ENCODE results near the gene CCDC3.

DNA sequence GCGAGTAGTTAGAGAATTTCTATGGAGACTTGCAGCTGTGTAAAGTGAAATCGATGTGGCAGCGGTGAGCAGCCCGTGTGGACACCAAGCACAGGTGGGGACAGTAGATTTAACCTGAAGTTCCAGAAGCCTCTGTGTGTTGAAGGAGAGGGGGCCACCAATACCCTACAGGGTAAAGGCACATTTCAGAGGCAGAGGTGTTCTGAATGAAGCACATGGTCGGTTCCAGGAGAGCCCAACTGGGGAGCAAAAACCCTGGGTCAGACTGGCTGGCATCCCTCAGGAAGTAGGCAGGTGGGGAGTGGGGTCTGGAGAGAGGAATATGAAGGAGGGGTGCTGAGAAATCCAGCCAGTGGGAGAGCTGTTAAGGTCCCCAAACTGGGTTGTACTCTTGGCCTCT, 76.6 kb downstream of the CCDC3 start:
- TF ChIP-seq POLR2AphosphoS5 (IDR thresholded peaks at IDR 0.05; ENCODE audit: low read depth) (no peak), GABPA (IDR thresholded peaks at IDR 0.05; ENCODE audit: low read depth) (no peak), SPI1 (IDR thresholded peaks at IDR 0.05; ENCODE audit: borderline replicate concordance, low read depth) (no peak)
- TF ChIP-seq, protein P1, sequence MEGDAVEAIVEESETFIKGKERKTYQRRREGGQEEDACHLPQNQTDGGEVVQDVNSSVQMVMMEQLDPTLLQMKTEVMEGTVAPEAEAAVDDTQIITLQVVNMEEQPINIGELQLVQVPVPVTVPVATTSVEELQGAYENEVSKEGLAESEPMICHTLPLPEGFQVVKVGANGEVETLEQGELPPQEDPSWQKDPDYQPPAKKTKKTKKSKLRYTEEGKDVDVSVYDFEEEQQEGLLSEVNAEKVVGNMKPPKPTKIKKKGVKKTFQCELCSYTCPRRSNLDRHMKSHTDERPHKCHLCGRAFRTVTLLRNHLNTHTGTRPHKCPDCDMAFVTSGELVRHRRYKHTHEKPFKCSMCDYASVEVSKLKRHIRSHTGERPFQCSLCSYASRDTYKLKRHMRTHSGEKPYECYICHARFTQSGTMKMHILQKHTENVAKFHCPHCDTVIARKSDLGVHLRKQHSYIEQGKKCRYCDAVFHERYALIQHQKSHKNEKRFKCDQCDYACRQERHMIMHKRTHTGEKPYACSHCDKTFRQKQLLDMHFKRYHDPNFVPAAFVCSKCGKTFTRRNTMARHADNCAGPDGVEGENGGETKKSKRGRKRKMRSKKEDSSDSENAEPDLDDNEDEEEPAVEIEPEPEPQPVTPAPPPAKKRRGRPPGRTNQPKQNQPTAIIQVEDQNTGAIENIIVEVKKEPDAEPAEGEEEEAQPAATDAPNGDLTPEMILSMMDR (IDR thresholded peaks at IDR 0.05; ENCODE audit: insufficient read depth, low read length) = no peak
- TF ChIP-seq, protein P2, sequence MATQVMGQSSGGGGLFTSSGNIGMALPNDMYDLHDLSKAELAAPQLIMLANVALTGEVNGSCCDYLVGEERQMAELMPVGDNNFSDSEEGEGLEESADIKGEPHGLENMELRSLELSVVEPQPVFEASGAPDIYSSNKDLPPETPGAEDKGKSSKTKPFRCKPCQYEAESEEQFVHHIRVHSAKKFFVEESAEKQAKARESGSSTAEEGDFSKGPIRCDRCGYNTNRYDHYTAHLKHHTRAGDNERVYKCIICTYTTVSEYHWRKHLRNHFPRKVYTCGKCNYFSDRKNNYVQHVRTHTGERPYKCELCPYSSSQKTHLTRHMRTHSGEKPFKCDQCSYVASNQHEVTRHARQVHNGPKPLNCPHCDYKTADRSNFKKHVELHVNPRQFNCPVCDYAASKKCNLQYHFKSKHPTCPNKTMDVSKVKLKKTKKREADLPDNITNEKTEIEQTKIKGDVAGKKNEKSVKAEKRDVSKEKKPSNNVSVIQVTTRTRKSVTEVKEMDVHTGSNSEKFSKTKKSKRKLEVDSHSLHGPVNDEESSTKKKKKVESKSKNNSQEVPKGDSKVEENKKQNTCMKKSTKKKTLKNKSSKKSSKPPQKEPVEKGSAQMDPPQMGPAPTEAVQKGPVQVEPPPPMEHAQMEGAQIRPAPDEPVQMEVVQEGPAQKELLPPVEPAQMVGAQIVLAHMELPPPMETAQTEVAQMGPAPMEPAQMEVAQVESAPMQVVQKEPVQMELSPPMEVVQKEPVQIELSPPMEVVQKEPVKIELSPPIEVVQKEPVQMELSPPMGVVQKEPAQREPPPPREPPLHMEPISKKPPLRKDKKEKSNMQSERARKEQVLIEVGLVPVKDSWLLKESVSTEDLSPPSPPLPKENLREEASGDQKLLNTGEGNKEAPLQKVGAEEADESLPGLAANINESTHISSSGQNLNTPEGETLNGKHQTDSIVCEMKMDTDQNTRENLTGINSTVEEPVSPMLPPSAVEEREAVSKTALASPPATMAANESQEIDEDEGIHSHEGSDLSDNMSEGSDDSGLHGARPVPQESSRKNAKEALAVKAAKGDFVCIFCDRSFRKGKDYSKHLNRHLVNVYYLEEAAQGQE (IDR thresholded peaks at IDR 0.05; ENCODE audit: insufficient replicate concordance, low read depth) = no peak

Measured in HL-60 (cell line).